Measurements from ENCODE around the gene TMEM132C. TPM values are rescaled to one million over a fixed set of nuclear protein-coding genes. Genes with fewer than 3 reads are reported as not detected.

Gene TMEM132C
- total and polyA plus RNA-seq, 2 of the 8 experiments (the other 6 are each of a cell fraction or from before 2014, with no cell fraction given), result 0.23 to 0.76 TPM

GRCh38 chr12:128680555-128680954 lies 413.6 kb downstream of the TMEM132C start (continued):
- TF ChIP-seq CHD7 (IDR thresholded peaks at IDR 0.05; ENCODE audit: insufficient replicate concordance, low read length), result no peak
- no peak for TF ChIP-seq YY1 (IDR thresholded peaks at IDR 0.05; ENCODE audit: low read depth, low read length)
- no peak for TF ChIP-seq CTCF (IDR thresholded peaks at IDR 0.05; ENCODE audit: control extremely low read depth in 1 of 3, insufficient read depth in 1 of 3, low read depth in 1 of 3, low read length in 3 of 3)
- no peak for TF ChIP-seq NANOG (IDR thresholded peaks at IDR 0.05; ENCODE audit: insufficient read depth, low read depth, low read length, poor library complexity, severe bottlenecking)
- TF ChIP-seq POU5F1 (IDR thresholded peaks at IDR 0.05; ENCODE audit: low read depth, low read length), result no peak
- no peak for TF ChIP-seq GABPA (IDR thresholded peaks at IDR 0.05; ENCODE audit: borderline replicate concordance, insufficient read depth, low read length)
- TF ChIP-seq HDAC6 (IDR thresholded peaks at IDR 0.05; ENCODE audit: low read depth, low read length), result no peak
- TF ChIP-seq GTF2F1 (IDR thresholded peaks at IDR 0.05; ENCODE audit: borderline replicate concordance, low read depth, low read length), result no peak
- TF ChIP-seq JUN (IDR thresholded peaks at IDR 0.05; ENCODE audit: low read depth, low read length), result no peak
